ENCODE data around the gene APP. TPM values are rescaled to one million over a fixed set of nuclear protein-coding genes. Genes with fewer than 3 reads are reported as not detected.
"Not testable (repeated sequence)": the region's sequence is repeated elsewhere in the genome, so short reads cannot be mapped to it uniquely, and the experiment has no call there.

Gene APP
- total RNA-seq, 3 donors from 2014 or later (not counting 1 experiment from before 2014, with no cell fraction given), result 5.1 to 10.6 (median 7.8) TPM

DNA sequence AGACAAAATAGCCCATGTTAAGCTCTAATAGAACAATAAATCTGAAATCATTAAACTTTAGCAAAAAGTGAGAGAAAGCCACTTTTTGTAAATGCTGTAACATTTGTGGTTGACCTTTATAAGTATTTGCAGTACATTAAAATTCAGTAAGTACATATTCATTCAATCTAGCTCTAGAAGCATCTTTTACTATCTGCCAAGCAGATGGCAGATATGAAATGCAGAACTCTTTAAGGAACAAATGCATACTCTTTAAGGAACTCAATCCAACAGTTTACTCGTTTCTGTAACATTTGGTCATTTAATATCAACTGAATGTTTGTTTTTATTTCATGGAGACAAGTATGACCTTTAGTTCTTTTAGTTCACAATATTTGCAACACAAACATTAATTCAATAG is 150.1 kb downstream of the APP start:
- WGBS (ENCODE audit: insufficient coverage), result no CpG with 5 or more reads among the region's 1 CpG

GRCh38 chr21:26020081-26020480 is 150.5 kb downstream of the APP start:
- H3K27me3 Mint-ChIP-seq (ENCODE audit: low read depth in 2 of 2), result no peaks in the 10 kb centered on the region
- H3K4me1 ChIP-seq (ENCODE audit: control insufficient read depth, insufficient read depth, low read length), result no peaks in the 10 kb centered on the region
- H3K4me3 ChIP-seq (ENCODE audit: low read length), result no peak overlapping the region
- H3K4me3 Mint-ChIP-seq, result no peak overlapping the region
- H3K9me3 Mint-ChIP-seq, result no peaks in the 10 kb centered on the region
- no peak for TF ChIP-seq CTCF (IDR thresholded peaks at IDR 0.05)
- no peaks in the 10 kb centered on the region for H3K9me3 ChIP-seq (ENCODE audit: control insufficient read depth, insufficient read depth, low read length)
- H3K27me3 ChIP-seq (ENCODE audit: control insufficient read depth, insufficient read depth, low read length), result no peaks in the 10 kb centered on the region
- WGBS (ENCODE audit: insufficient coverage), result 100% methylated on average over 1 of the region's 4 CpGs
- H3K27ac Mint-ChIP-seq, result no peak overlapping the region
- no peaks in the 10 kb centered on the region for H3K4me1 Mint-ChIP-seq
- no peak overlapping the region for H3K27ac ChIP-seq (ENCODE audit: low read length)
- DNase-seq (no peak), ATAC-seq (no peak)
- H3K36me3 ChIP-seq (ENCODE audit: control insufficient read depth, insufficient read depth, low read length), result no peaks in the 10 kb centered on the region
- intact Hi-C loops (cut with micrococcal nuclease), result no loop called here
- H3K36me3 Mint-ChIP-seq, result no peaks in the 10 kb centered on the region

More for the DNA sequence above, 150.1 kb downstream of the APP start:
- intact Hi-C loops (cut with micrococcal nuclease), result no loop called here
- TF ChIP-seq CTCF (IDR thresholded peaks at IDR 0.05), result no peak
- no peaks in the 10 kb centered on the region for H3K27me3 Mint-ChIP-seq (ENCODE audit: low read depth in 2 of 2)
- ATAC-seq, result no peak
- Histone ChIP-seq H3K27ac (ENCODE audit: low read length) (no peak overlapping the region), H3K36me3 (ENCODE audit: control insufficient read depth, insufficient read depth, low read length) (no peaks in the 10 kb centered on the region), H3K4me3 (ENCODE audit: low read length) (no peak overlapping the region), H3K4me1 (ENCODE audit: control insufficient read depth, insufficient read depth, low read length) (no peaks in the 10 kb centered on the region), H3K9me3 (ENCODE audit: control insufficient read depth, insufficient read depth, low read length) (no peaks in the 10 kb centered on the region), H3K27me3 (ENCODE audit: control insufficient read depth, insufficient read depth, low read length) (no peaks in the 10 kb centered on the region)
- H3K9me3 Mint-ChIP-seq, result no peaks in the 10 kb centered on the region
- H3K27ac Mint-ChIP-seq, result no peak overlapping the region
- H3K4me1 Mint-ChIP-seq, result no peaks in the 10 kb centered on the region
- H3K4me3 Mint-ChIP-seq, result no peak overlapping the region
- no peaks in the 10 kb centered on the region for H3K36me3 Mint-ChIP-seq
- no peak for DNase-seq

GRCh38 chr21:26019236-26019635 is 151.3 kb downstream of the APP start:
- H3K27me3 Mint-ChIP-seq (ENCODE audit: low read depth in 2 of 2), result no peaks in the 10 kb centered on the region
- Histone ChIP-seq H3K36me3 (ENCODE audit: control insufficient read depth, insufficient read depth, low read length) (no peaks in the 10 kb centered on the region), H3K27ac (ENCODE audit: low read length) (no peak overlapping the region), H3K27me3 (ENCODE audit: control insufficient read depth, insufficient read depth, low read length) (no peaks in the 10 kb centered on the region), H3K4me3 (ENCODE audit: low read length) (no peak overlapping the region), H3K9me3 (ENCODE audit: control insufficient read depth, insufficient read depth, low read length) (no peaks in the 10 kb centered on the region), H3K4me1 (ENCODE audit: control insufficient read depth, insufficient read depth, low read length) (no peaks in the 10 kb centered on the region)
- no peak overlapping the region for H3K4me3 Mint-ChIP-seq
- H3K4me1 Mint-ChIP-seq, result no peaks in the 10 kb centered on the region
- ATAC-seq (no peak), DNase-seq (no peak)
- no peak overlapping the region for H3K27ac Mint-ChIP-seq
- TF ChIP-seq CTCF (IDR thresholded peaks at IDR 0.05), result no peak
- no peaks in the 10 kb centered on the region for H3K36me3 Mint-ChIP-seq
- 83% methylated on average over 1 of the region's 1 CpG for WGBS (ENCODE audit: insufficient coverage)
- intact Hi-C loops (cut with micrococcal nuclease), result no loop called here
- no peaks in the 10 kb centered on the region for H3K9me3 Mint-ChIP-seq

- TF ChIP-seq CTCF (IDR thresholded peaks at IDR 0.05), result no peak
- Mint-ChIP-seq H3K9me3 (no peaks in the 10 kb centered on the region), H3K27ac (no peak overlapping the region), H3K4me1 (no peaks in the 10 kb centered on the region), H3K4me3 (no peak overlapping the region), H3K27me3 (ENCODE audit: low read depth in 2 of 2) (no peaks in the 10 kb centered on the region), H3K36me3 (no peaks in the 10 kb centered on the region)
- H3K36me3 ChIP-seq (ENCODE audit: control insufficient read depth, insufficient read depth, low read length), result no peaks in the 10 kb centered on the region
- ATAC-seq, result no peak
- H3K27me3 ChIP-seq (ENCODE audit: control insufficient read depth, insufficient read depth, low read length), result no peaks in the 10 kb centered on the region
- no peaks in the 10 kb centered on the region for H3K4me1 ChIP-seq (ENCODE audit: control insufficient read depth, insufficient read depth, low read length)
- H3K9me3 ChIP-seq (ENCODE audit: control insufficient read depth, insufficient read depth, low read length), result no peaks in the 10 kb centered on the region
- intact Hi-C loops (cut with micrococcal nuclease), result no loop called here
- H3K27ac ChIP-seq (ENCODE audit: low read length), result no peak overlapping the region
- no peak overlapping the region for H3K4me3 ChIP-seq (ENCODE audit: low read length)
- 57% methylated on average over 2 of the region's 4 CpGs for WGBS (ENCODE audit: insufficient coverage)
- DNase-seq, result no peak
Measured at GRCh38 chr21:26013970-26014369, 156.6 kb downstream of the APP start.

GRCh38 chr21:26012482-26012881 is 158.1 kb downstream of the APP start:
- H3K36me3 Mint-ChIP-seq; DNase-seq; H3K4me3 ChIP-seq (ENCODE audit: low read length); H3K27ac Mint-ChIP-seq; H3K4me3 Mint-ChIP-seq; H3K27me3 ChIP-seq (ENCODE audit: control insufficient read depth, insufficient read depth, low read length); H3K27ac ChIP-seq (ENCODE audit: low read length); H3K4me1 ChIP-seq (ENCODE audit: control insufficient read depth, insufficient read depth, low read length); ATAC-seq; H3K27me3 Mint-ChIP-seq (ENCODE audit: low read depth in 2 of 2); H3K36me3 ChIP-seq (ENCODE audit: control insufficient read depth, insufficient read depth, low read length); H3K4me1 Mint-ChIP-seq; H3K9me3 ChIP-seq (ENCODE audit: control insufficient read depth, insufficient read depth, low read length); H3K9me3 Mint-ChIP-seq; intact Hi-C loops (cut with micrococcal nuclease): not testable (repeated sequence)
- WGBS (ENCODE audit: insufficient coverage), result 90% methylated on average over 3 of the region's 4 CpGs
